ENCODE measurements around the gene TAL1.

DNA sequence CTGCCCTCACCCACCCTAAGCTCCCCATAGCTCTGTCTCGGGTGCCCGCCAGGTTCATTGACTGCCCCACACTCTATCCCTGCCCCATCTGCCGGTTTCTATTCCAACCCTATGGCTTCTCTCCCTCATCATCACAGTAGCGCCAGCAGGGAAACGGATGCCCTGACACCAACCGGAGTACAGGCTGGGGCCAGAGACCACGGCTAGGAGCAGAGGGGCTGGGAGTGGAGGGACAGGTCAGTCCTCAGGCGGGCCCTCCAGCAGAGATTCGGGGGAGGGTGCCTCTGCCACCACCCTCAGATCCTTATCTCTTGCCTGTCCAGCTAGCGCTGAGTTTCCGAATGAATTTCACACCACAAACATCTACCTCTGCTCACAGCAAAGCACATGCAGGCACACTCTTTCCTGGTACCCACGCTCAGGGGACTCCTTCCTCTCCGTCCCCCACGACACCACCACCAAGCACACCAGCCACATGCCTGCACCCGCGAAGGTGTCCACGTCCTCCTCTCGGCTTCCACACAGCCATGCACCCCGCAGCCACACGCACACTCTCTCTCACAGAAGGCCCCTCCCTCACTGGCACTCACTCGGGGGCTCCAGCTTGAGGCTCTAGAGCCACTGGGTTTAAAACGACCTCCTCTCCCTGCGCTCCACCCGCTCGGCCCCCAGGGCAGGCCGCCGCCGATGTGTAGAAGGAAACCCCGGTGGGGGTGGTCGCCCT is 7.2 kb downstream of the TAL1 start:
- TF ChIP-seq ZFP36 (IDR thresholded peaks at IDR 0.05; ENCODE audit: borderline replicate concordance, low read depth, low read length, partially characterized antibody), result no peak
- no peak for TF ChIP-seq ZNF850 (CRISPR knock-in tag; conservative IDR thresholded peaks at IDR 0.05)
- no peak for TF ChIP-seq PITX1 (CRISPR knock-in tag; IDR thresholded peaks at IDR 0.05)
- TF ChIP-seq POLR2AphosphoS2 (IDR thresholded peaks at IDR 0.05; ENCODE audit: low read depth, low read length), result no peak
- no peak for TF ChIP-seq HDAC1 (CRISPR knock-in tag; IDR thresholded peaks at IDR 0.05)
- TF ChIP-seq NR3C1 (CRISPR knock-in tag; IDR thresholded peaks at IDR 0.05), result no peak
- TF ChIP-seq, protein P1, sequence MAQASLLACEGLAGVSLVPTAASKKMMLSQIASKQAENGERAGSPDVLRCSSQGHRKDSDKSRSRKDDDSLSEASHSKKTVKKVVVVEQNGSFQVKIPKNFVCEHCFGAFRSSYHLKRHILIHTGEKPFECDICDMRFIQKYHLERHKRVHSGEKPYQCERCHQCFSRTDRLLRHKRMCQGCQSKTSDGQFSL (CRISPR knock-in tag; IDR thresholded peaks at IDR 0.05), result no peak
- TF ChIP-seq, protein P2, sequence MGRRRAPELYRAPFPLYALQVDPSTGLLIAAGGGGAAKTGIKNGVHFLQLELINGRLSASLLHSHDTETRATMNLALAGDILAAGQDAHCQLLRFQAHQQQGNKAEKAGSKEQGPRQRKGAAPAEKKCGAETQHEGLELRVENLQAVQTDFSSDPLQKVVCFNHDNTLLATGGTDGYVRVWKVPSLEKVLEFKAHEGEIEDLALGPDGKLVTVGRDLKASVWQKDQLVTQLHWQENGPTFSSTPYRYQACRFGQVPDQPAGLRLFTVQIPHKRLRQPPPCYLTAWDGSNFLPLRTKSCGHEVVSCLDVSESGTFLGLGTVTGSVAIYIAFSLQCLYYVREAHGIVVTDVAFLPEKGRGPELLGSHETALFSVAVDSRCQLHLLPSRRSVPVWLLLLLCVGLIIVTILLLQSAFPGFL (CRISPR knock-in tag; IDR thresholded peaks at IDR 0.05), result no peak
- TF ChIP-seq MTA3 (CRISPR knock-in tag; IDR thresholded peaks at IDR 0.05), result no peak
- no peak for TF ChIP-seq SMYD3 (CRISPR knock-in tag; IDR thresholded peaks at IDR 0.05)
- TF ChIP-seq, protein P3, sequence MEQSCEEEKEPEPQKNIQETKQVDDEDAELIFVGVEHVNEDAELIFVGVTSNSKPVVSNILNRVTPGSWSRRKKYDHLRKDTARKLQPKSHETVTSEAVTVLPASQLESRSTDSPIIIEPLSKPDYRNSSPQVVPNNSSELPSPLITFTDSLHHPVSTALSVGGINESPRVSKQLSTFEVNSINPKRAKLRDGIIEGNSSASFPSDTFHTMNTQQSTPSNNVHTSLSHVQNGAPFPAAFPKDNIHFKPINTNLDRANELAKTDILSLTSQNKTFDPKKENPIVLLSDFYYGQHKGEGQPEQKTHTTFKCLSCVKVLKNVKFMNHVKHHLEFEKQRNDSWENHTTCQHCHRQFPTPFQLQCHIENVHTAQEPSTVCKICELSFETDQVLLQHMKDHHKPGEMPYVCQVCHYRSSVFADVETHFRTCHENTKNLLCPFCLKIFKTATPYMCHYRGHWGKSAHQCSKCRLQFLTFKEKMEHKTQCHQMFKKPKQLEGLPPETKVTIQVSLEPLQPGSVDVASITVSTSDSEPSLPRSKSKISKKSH (CRISPR knock-in tag; IDR thresholded peaks at IDR 0.05; ENCODE audit: borderline replicate concordance), result no peak
- TF ChIP-seq POLR2A (IDR thresholded peaks at IDR 0.05; ENCODE audit: insufficient read depth in 1 of 2, low read depth in 2 of 2, low read length in 2 of 2), result no peak
- TF ChIP-seq ZNF616 (CRISPR knock-in tag; IDR thresholded peaks at IDR 0.05; ENCODE audit: low read depth), result no peak
- no peak for TF ChIP-seq ZNF766 (CRISPR knock-in tag; IDR thresholded peaks at IDR 0.05; ENCODE audit: borderline replicate concordance)
